Dermis microvascular lymphatic vessel endothelial cell (primary cell): ENCODE data around the gene MBD3. TPM values are rescaled to one million over a fixed set of nuclear protein-coding genes. Genes with fewer than 3 reads are reported as not detected.
"Not testable (repeated sequence)": the region's sequence is repeated elsewhere in the genome, so short reads cannot be mapped to it uniquely, and the experiment has no call there.

Experiments
- DNase-seq, 2 donors: peaks; one replicate each; pipeline versions ENCODE4 v3.0.0 to v3.0.0-alpha.2; 2010; ENCODE audit warnings: low read depth in 2 of 2
- total RNA-seq: library from RNA; depleted of rRNA; stranded (reverse); fragments of >200 nt; gene quantifications from 2 replicates; pipeline ENCODE4 v1.2.1, GENCODE V29; 2014

Gene MBD3
- total RNA-seq, 1 donor from 2014 or later = 75.7 TPM

- no peak for DNase-seq
These were observed 43.2 kb downstream of the MBD3 start for GRCh38 chr19:1549332-1549945.

GRCh38 chr19:1540365-1540925 lies 52.2 kb downstream of the MBD3 start:
- DNase-seq = no peak

- DNase-seq = not testable (repeated sequence)
These were observed 52.9 kb downstream of the MBD3 start for GRCh38 chr19:1539749-1540148.

- DNase-seq = no peak
These were observed 53.7 kb downstream of the MBD3 start for GRCh38 chr19:1538978-1539377.

GRCh38 chr19:1535699-1536098 lies 57.0 kb downstream of the MBD3 start:
- not testable (repeated sequence) for DNase-seq

- DNase-seq = no peak
These were observed 57.7 kb downstream of the MBD3 start for GRCh38 chr19:1534972-1535371.

GRCh38 chr19:1533510-1534150 lies 59.0 kb downstream of the MBD3 start:
- no peak for DNase-seq

GRCh38 chr19:1532003-1532402 lies 60.7 kb downstream of the MBD3 start:
- DNase-seq = no peak

- DNase-seq = no peak
These were observed 61.1 kb downstream of the MBD3 start for GRCh38 chr19:1531587-1531986.

GRCh38 chr19:1530856-1531255 lies 61.8 kb downstream of the MBD3 start:
- not testable (repeated sequence) for DNase-seq

- DNase-seq = no peak
These were observed 63.2 kb downstream of the MBD3 start for GRCh38 chr19:1529430-1529816.

GRCh38 chr19:1528596-1529429 lies 63.9 kb downstream of the MBD3 start:
- no peak for DNase-seq

- no peak for DNase-seq
These were observed 64.9 kb downstream of the MBD3 start for GRCh38 chr19:1527650-1528309.

GRCh38 chr19:1526979-1527649 lies 65.6 kb downstream of the MBD3 start:
- DNase-seq = no peak

- DNase-seq = no peak
These were observed 66.4 kb downstream of the MBD3 start for GRCh38 chr19:1526066-1526778.

GRCh38 chr19:1525343-1525742 lies 67.3 kb downstream of the MBD3 start:
- DNase-seq = no peak

GRCh38 chr19:1524972-1525325 lies 67.7 kb downstream of the MBD3 start:
- DNase-seq = no peak

- DNase-seq = no peak
These were observed 68.2 kb downstream of the MBD3 start for GRCh38 chr19:1524287-1524971.
